Osteoblast (primary cell): Measurements from ENCODE around the gene INPP5A. TPM values are rescaled to one million over a fixed set of nuclear protein-coding genes. Genes with fewer than 3 reads are reported as not detected.
"Not testable (repeated sequence)": the region's sequence is repeated elsewhere in the genome, so short reads cannot be mapped to it uniquely, and the experiment has no call there.

ENCODE experiments used
- DNase-seq: peaks from one replicate; pipeline ENCODE4 v3.0.0; 2011; ENCODE audit warnings: low spot score, mixed read lengths; ENCODE audit not compliant: insufficient read length; ENCODE audit errors: missing footprints
- H2AFZ ChIP-seq: 2 replicates; pipeline ENCODE4 v1.6.0; 2011; ENCODE audit warnings: mild to moderate bottlenecking, low read length
- H3K27ac ChIP-seq: 2 replicates; pipeline ENCODE4 v1.5.1; 2011; ENCODE audit warnings: mild to moderate bottlenecking, low read depth, low read length, moderate library complexity
- H3K27me3 ChIP-seq: 2 replicates; pipeline ENCODE4 v1.6.0; 2012; ENCODE audit warnings: mild to moderate bottlenecking, control low read depth, inconsistent platforms, low read length, moderate library complexity; ENCODE audit not compliant: insufficient read depth
- H3K36me3 ChIP-seq: 2 replicates; pipeline ENCODE4 v1.5.1; 2011; ENCODE audit warnings: mild to moderate bottlenecking, low read length, control low read depth, moderate library complexity; ENCODE audit not compliant: insufficient read depth
- H3K4me1 ChIP-seq: 2 replicates; pipeline ENCODE4 v1.5.1; 2011; ENCODE audit warnings: mild to moderate bottlenecking, low read length, control low read depth, moderate library complexity; ENCODE audit not compliant: insufficient read depth
- H3K4me2 ChIP-seq: 2 replicates; pipeline ENCODE4 v1.6.0; 2011; ENCODE audit warnings: mild to moderate bottlenecking, low read length; ENCODE audit not compliant: insufficient read depth
- H3K4me3 ChIP-seq: fragments of 200-600 bp; sonication (generic); 3 replicates; pipeline ENCODE4 v1.5.1; 2012; ENCODE audit warnings: mild to moderate bottlenecking, low read length, inconsistent platforms; ENCODE audit not compliant: insufficient read depth
- H3K79me2 ChIP-seq: 2 replicates; pipeline ENCODE4 v1.6.0; 2012; ENCODE audit warnings: mild to moderate bottlenecking, low read length, control low read depth, inconsistent platforms; ENCODE audit not compliant: insufficient read depth
- H3K9me3 ChIP-seq: 2 replicates; pipeline ENCODE4 v1.5.1; 2011; ENCODE audit warnings: low read depth, low read length, control low read depth
- H4K20me1 ChIP-seq: 2 replicates; pipeline ENCODE4 v1.6.0; 2012; ENCODE audit warnings: mild to moderate bottlenecking, low read length, control low read depth; ENCODE audit not compliant: insufficient read depth
- CTCF ChIP-seq: IDR thresholded peaks from 2 replicates; pipeline ENCODE4 v1.5.1; 2011; ENCODE audit warnings: mild to moderate bottlenecking, low read depth, low read length, moderate library complexity; ENCODE audit errors: extremely low read depth
- total RNA-seq: library from RNA; depleted of rRNA; stranded (reverse); fragments of >200 nt; gene quantifications from 2 replicates; pipeline ENCODE4 v1.2.3, GENCODE V29; 2012

Gene INPP5A
- total RNA-seq, 1 donor, result 22.8 TPM

- Histone ChIP-seq H3K27me3 (no peaks in the 10 kb centered on the region), H4K20me1 (peaks cover 50% of the 10 kb centered on the region), H3K36me3 (no peaks in the 10 kb centered on the region), H3K79me2 (peaks cover 59% of the 10 kb centered on the region), H3K9me3 (no peaks in the 10 kb centered on the region), H3K4me1 (peaks cover 5% of the 10 kb centered on the region), H2AFZ (no peak overlapping the region), H3K4me2 (no peak overlapping the region), H3K4me3 (no peak overlapping the region), H3K27ac (no peak overlapping the region)
- no peak for DNase-seq
- no peak for TF ChIP-seq CTCF
Observed at GRCh38 chr10:132597654-132598053, 60.1 kb downstream of the INPP5A start.

- not testable (repeated sequence) for H3K9me3 ChIP-seq, DNase-seq, H3K27ac ChIP-seq, H3K36me3 ChIP-seq, H3K4me1 ChIP-seq, H2AFZ ChIP-seq, H3K4me2 ChIP-seq, H3K27me3 ChIP-seq, H3K4me3 ChIP-seq
- H4K20me1 ChIP-seq, result peaks cover 53% of the 10 kb centered on the region
- peaks cover 52% of the 10 kb centered on the region for H3K79me2 ChIP-seq
Observed at GRCh38 chr10:132599023-132599618, 61.5 kb downstream of the INPP5A start.

- H3K4me3 ChIP-seq, result no peak overlapping the region
- no peaks in the 10 kb centered on the region for H3K4me1 ChIP-seq
- H3K36me3 ChIP-seq, result no peaks in the 10 kb centered on the region
- no peak for DNase-seq
- peaks cover 52% of the 10 kb centered on the region for H3K79me2 ChIP-seq
- H3K27me3 ChIP-seq, result no peaks in the 10 kb centered on the region
- H3K4me2 ChIP-seq, result no peak overlapping the region
- H2AFZ ChIP-seq, result no peak overlapping the region
- no peak for TF ChIP-seq CTCF
- H3K27ac ChIP-seq, result no peak overlapping the region
- H4K20me1 ChIP-seq, result peaks cover 53% of the 10 kb centered on the region
- no peaks in the 10 kb centered on the region for H3K9me3 ChIP-seq
Observed at GRCh38 chr10:132599732-132600131, 62.1 kb downstream of the INPP5A start.

GRCh38 chr10:132600416-132600815 lies 62.8 kb downstream of the INPP5A start:
- H3K27ac ChIP-seq, result no peak overlapping the region
- H3K4me2 ChIP-seq, result no peak overlapping the region
- no peak overlapping the region for H3K4me3 ChIP-seq
- DNase-seq, result no peak
- no peaks in the 10 kb centered on the region for H3K36me3 ChIP-seq
- H4K20me1 ChIP-seq, result peaks cover 56% of the 10 kb centered on the region
- H3K27me3 ChIP-seq, result no peaks in the 10 kb centered on the region
- H3K4me1 ChIP-seq, result no peaks in the 10 kb centered on the region
- H3K9me3 ChIP-seq, result no peaks in the 10 kb centered on the region
- TF ChIP-seq CTCF, result no peak
- peaks cover 50% of the 10 kb centered on the region for H3K79me2 ChIP-seq
- no peak overlapping the region for H2AFZ ChIP-seq
